Right atrium auricular region (tissue), 2 donors: ENCODE data around the gene CCR5. TPM values are rescaled to one million over a fixed set of nuclear protein-coding genes. Genes with fewer than 3 reads are reported as not detected.
A peak's percentile ranks its signal among the peaks of the same experiment; 100 is the strongest.

Experiments used
- DNase-seq: peaks from one replicate; pipeline ENCODE4 v3.0.0-alpha.2; 2019; ENCODE audit warnings: low spot score
- H3K27ac ChIP-seq, 2 donors: fragments of 200-600 bp; sonication (generic); 1 replicate in 1 of 2; 2 replicates in 1 of 2; pipeline ENCODE4 v1.5.1; 2016 to 2019
- H3K27me3 ChIP-seq, 2 donors: fragments of 200-600 bp; sonication (generic); one replicate each; pipeline versions ENCODE4 v1.5.1 to v1.6.0; 2017 to 2019
- H3K36me3 ChIP-seq: fragments of 200-600 bp; sonication (generic); one replicate; pipeline ENCODE4 v1.5.1; 2016
- H3K4me1 ChIP-seq, 2 donors: fragments of 200-600 bp; sonication (generic); one replicate each; pipeline versions ENCODE4 v1.5.1 to v1.6.0; 2017 to 2019
- H3K4me3 ChIP-seq, 2 donors: fragments of 200-600 bp; sonication (generic); 1 replicate in 1 of 2; 2 replicates in 1 of 2; pipeline ENCODE4 v1.5.1; 2017 to 2019; ENCODE audit warnings: mild to moderate bottlenecking in 1 of 2, moderate library complexity in 1 of 2
- H3K9me3 ChIP-seq, 2 donors: fragments of 200-600 bp; sonication (generic); one replicate each; pipeline ENCODE4 v1.5.1; 2019
- total RNA-seq, 2 donors: library from RNA; depleted of rRNA; stranded (reverse); fragments of >200 nt; gene quantifications; one replicate each; pipeline ENCODE4 v1.1.0, GENCODE V29; 2016
- TF ChIP-seq, protein P1 (sequence below), 2 donors: fragments of 200-600 bp; sonication (generic); IDR thresholded peaks; one replicate each; pipeline ENCODE4 v1.5.1; 2019; ENCODE audit warnings: antibody characterized with exemption in 2 of 2

The CCR5 gene
- total RNA-seq, 2 donors from 2014 or later = 1.1 TPM; not detected in 1

DNA sequence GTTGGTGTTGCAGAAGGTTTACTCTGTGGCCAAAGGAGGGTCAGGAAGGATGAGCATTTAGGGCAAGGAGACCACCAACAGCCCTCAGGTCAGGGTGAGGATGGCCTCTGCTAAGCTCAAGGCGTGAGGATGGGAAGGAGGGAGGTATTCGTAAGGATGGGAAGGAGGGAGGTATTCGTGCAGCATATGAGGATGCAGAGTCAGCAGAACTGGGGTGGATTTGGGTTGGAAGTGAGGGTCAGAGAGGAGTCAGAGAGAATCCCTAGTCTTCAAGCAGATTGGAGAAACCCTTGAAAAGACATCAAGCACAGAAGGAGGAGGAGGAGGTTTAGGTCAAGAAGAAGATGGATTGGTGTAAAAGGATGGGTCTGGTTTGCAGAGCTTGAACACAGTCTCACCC, 4.0 kb downstream of the CCR5 start:
- no peaks in the 10 kb centered on the region for H3K36me3 ChIP-seq
- H3K27me3 ChIP-seq = no peaks in the 10 kb centered on the region
- H3K9me3 ChIP-seq = no peaks in the 10 kb centered on the region
- TF ChIP-seq, protein P1, sequence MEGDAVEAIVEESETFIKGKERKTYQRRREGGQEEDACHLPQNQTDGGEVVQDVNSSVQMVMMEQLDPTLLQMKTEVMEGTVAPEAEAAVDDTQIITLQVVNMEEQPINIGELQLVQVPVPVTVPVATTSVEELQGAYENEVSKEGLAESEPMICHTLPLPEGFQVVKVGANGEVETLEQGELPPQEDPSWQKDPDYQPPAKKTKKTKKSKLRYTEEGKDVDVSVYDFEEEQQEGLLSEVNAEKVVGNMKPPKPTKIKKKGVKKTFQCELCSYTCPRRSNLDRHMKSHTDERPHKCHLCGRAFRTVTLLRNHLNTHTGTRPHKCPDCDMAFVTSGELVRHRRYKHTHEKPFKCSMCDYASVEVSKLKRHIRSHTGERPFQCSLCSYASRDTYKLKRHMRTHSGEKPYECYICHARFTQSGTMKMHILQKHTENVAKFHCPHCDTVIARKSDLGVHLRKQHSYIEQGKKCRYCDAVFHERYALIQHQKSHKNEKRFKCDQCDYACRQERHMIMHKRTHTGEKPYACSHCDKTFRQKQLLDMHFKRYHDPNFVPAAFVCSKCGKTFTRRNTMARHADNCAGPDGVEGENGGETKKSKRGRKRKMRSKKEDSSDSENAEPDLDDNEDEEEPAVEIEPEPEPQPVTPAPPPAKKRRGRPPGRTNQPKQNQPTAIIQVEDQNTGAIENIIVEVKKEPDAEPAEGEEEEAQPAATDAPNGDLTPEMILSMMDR (IDR thresholded peaks at IDR 0.05) = no peak
- H3K4me3 ChIP-seq = no peak overlapping the region
- no peak for DNase-seq
- H3K4me1 ChIP-seq = no peaks in the 10 kb centered on the region
- H3K27ac ChIP-seq = no peak overlapping the region

DNA sequence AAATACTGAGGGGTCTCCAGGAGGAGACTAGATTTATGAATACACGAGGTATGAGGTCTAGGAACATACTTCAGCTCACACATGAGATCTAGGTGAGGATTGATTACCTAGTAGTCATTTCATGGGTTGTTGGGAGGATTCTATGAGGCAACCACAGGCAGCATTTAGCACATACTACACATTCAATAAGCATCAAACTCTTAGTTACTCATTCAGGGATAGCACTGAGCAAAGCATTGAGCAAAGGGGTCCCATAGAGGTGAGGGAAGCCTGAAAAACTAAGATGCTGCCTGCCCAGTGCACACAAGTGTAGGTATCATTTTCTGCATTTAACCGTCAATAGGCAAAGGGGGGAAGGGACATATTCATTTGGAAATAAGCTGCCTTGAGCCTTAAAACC, 4.5 kb downstream of the CCR5 start:
- Histone ChIP-seq H3K4me1 (no peaks in the 10 kb centered on the region), H3K4me3 (no peak overlapping the region), H3K36me3 (no peaks in the 10 kb centered on the region), H3K27me3 (no peaks in the 10 kb centered on the region), H3K9me3 (no peaks in the 10 kb centered on the region), H3K27ac (no peak overlapping the region)
- TF ChIP-seq, protein P1 (IDR thresholded peaks at IDR 0.05) = no peak
- DNase-seq = no peak

DNA sequence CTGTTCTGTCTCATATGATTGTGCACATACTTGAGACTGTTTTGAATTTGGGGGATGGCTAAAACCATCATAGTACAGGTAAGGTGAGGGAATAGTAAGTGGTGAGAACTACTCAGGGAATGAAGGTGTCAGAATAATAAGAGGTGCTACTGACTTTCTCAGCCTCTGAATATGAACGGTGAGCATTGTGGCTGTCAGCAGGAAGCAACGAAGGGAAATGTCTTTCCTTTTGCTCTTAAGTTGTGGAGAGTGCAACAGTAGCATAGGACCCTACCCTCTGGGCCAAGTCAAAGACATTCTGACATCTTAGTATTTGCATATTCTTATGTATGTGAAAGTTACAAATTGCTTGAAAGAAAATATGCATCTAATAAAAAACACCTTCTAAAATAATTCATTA, 5.1 kb downstream of the CCR5 start:
- no peaks in the 10 kb centered on the region for H3K27me3 ChIP-seq
- H3K27ac ChIP-seq = no peak overlapping the region
- peaks cover 0 to 4% of the 10 kb centered on the region in 2 donors for H3K4me1 ChIP-seq
- no peak for DNase-seq
- H3K36me3 ChIP-seq = no peaks in the 10 kb centered on the region
- no peak overlapping the region for H3K4me3 ChIP-seq
- TF ChIP-seq, protein P1 (IDR thresholded peaks at IDR 0.05) = no peak
- H3K9me3 ChIP-seq = no peaks in the 10 kb centered on the region

DNA sequence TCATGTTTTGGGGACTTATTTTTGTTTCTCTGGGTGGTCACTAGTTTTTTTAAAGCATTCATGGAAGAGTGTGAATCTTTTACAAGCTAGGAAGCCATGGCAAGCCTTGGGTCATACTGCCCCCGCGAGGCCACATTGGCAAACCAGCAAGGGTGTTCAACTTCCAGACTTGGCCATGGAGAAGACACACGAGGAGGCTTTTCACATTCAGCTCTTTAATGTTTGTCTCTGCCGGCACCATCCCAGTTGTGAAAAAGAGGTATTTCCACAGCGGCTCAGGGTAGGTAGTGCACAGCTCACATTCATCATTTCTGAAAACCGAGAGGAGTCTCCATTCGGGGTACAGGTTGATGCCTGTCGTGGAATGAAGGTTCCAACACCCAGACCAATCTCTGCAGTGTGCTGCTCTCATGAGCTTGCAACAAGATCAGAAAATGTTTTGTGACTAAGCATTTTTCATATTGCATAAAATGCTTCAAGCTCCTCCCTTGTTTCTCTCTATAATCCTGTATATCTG, 7.7 kb downstream of the CCR5 start:
- TF ChIP-seq, protein P1 (IDR thresholded peaks at IDR 0.05) = peak in 1 of 2 donors; percentile 61
- Histone ChIP-seq H3K36me3 (no peaks in the 10 kb centered on the region), H3K9me3 (no peaks in the 10 kb centered on the region), H3K27ac (no peak overlapping the region), H3K27me3 (no peaks in the 10 kb centered on the region), H3K4me1 (peaks cover 0 to 4% of the 10 kb centered on the region in 2 donors), H3K4me3 (no peak overlapping the region)
- no peak for DNase-seq

DNA sequence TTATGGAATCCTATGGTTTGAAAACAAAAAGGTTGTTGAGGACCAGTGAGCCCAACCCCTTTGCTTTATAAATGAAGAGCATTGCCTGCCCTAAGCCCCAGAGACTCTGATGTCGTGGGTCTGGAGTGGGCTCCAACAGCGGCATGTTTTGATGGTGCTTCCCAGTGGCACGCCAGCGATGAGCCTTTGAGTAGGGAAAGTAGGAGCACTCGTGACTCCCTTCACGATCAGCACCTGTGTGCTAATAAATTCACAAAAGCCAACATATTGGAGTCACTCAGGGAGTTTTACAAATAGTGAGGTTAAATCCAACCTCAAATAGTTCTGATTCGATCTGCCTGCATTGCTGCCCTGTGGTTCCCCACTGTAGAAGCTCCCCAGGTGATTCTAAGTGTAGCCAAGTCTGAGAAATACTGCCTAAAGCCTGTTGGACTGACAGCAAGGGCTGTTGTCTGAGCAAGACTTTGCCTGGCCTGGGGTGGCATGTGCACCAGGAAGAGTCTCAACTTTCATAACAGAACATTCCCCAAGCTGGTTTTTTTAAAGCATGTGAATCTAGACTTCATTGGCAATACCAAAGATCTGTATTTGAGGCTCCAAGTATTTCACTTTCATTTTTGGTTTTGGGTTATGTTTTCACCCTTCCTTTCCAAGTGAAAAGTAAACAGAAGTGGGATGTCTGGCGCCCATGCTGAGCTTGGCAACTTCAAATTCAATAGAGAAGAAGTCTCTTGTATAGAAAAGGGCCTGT, 9.9 kb downstream of the CCR5 start:
- H3K4me1 ChIP-seq = peaks cover 0 to 4% of the 10 kb centered on the region in 2 donors
- H3K36me3 ChIP-seq = no peaks in the 10 kb centered on the region
- no peaks in the 10 kb centered on the region for H3K27me3 ChIP-seq
- no peak for DNase-seq
- no peak overlapping the region for H3K4me3 ChIP-seq
- TF ChIP-seq, protein P1 (IDR thresholded peaks at IDR 0.05) = no peak
- H3K9me3 ChIP-seq = no peaks in the 10 kb centered on the region
- H3K27ac ChIP-seq = no peak overlapping the region
